Epithelial cell of esophagus (primary cell): ENCODE results near the gene HMG20B.

ENCODE experiments used
- DNase-seq: peaks from one replicate; pipeline ENCODE4 v3.0.0; 2010; ENCODE audit warnings: low read depth
- H3K4me3 ChIP-seq: 2 replicates; pipeline ENCODE4 v1.5.1; 2011; ENCODE audit warnings: mild to moderate bottlenecking, low read length, control low read depth
- CTCF ChIP-seq: IDR thresholded peaks from 2 replicates; pipeline ENCODE4 v1.5.1; 2011; ENCODE audit warnings: low read depth, mild to moderate bottlenecking, low read length, control low read depth, inconsistent platforms; ENCODE audit not compliant: insufficient read depth; ENCODE audit errors: missing control alignments

HMG20B gene

DNA sequence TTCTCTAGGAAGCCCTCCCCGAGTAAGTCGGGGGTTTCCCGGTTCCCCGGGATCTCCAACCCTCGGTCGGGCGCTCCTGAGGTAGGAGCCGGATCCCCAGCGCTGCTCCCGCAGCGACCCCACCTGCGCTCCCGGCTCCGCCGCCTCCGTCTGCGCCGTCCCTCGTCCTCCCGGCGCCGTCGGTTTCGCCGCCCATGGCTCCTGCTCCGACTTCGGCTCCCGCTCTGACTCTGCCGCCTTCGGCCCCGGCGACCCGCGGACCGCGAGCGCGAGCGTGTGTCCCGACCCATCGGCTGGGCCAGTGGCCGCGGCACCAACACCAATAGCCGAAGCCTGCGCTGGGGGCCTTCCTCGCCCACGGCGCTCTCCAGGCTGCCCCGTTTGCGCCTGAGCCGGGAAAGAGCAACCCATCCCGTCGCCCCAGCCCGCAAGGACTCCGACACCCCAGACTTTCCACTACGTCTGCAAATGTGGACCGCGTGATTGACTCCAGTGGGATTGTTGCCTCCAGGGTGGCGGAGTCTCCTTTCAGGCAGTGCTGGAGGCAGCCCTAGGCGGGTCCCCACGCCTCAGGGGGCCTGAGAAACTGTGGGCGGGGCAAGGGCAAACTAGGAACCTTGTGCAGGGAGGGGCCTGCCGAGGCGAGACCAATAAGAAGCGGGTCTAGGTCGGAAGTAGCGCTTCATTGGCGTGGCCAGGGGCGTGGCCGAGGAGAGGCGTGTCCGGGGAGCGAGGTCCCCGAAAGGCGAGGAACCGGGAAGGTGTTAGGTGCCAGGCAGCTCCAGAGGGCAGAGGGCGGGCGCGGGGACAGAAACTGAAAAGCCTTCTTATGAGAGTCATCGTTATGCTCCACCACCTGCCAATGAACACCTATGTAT, 54.0 kb downstream of the HMG20B start, which contains the start of gene CACTIN:
CACTIN (minus strand) TSS at position 318 of the 878 bp plus-strand sequence; CDS start at position 290, 28 bp downstream.
- TF ChIP-seq CTCF, result no peak
- peak; percentile 98 for DNase-seq
- H3K4me3 ChIP-seq, result peak within 1 kb of the TSS; percentile 96

GRCh38 chr19:3627351-3627723, 54.6 kb downstream of the HMG20B start:
- TF ChIP-seq CTCF, result no peak
- no peak overlapping the region for H3K4me3 ChIP-seq

More at GRCh38 chr19:3627351-3627723, 54.6 kb downstream of the HMG20B start:
- DNase-seq, result no peak
